Body of pancreas (tissue), 4 donors: ENCODE measurements around the gene SSMEM1. TPM values are rescaled to one million over a fixed set of nuclear protein-coding genes. Genes with fewer than 3 reads are reported as not detected.

Experiments used
- ATAC-seq: fragments of 150-250 bp; one replicate; pipeline ENCODE4 v1.9.1; 2016
- DNase-seq, 4 donors: peaks; one replicate each; pipeline ENCODE4 v3.0.0-alpha.2; 2019
- H3K27ac ChIP-seq, 4 donors: fragments of 200-600 bp; sonication (generic); 1 replicate in 3 of 4; 2 replicates in 1 of 4; pipeline versions ENCODE4 v1.5.1 to v1.6.1; 2016 to 2019; ENCODE audit warnings: mild to moderate bottlenecking in 1 of 4, mixed read lengths in 1 of 4, moderate library complexity in 1 of 4
- H3K27me3 ChIP-seq, 2 donors: fragments of 200-600 bp; sonication (generic); one replicate each; pipeline ENCODE4 v1.6.0; 2016; ENCODE audit warnings: mild to moderate bottlenecking in 1 of 2
- H3K36me3 ChIP-seq, 2 donors: fragments of 200-600 bp; sonication (generic); replicated peaks in 1 of 2; 2 replicates each; pipeline ENCODE4 v1.5.1; 2016; ENCODE audit warnings: low read depth in 2 of 2; ENCODE audit not compliant: insufficient read depth in 1 of 2
- H3K4me1 ChIP-seq: fragments of 200-600 bp; sonication (generic); one replicate; pipeline ENCODE4 v1.6.0; 2016
- H3K4me3 ChIP-seq, 2 donors: fragments of 200-600 bp; sonication (generic); 1 replicate in 1 of 2; 2 replicates in 1 of 2; pipeline ENCODE4 v1.5.1; 2016 to 2019
- H3K9me3 ChIP-seq, 3 donors: fragments of 200-600 bp; sonication (generic); 1 replicate in 2 of 3; 2 replicates in 1 of 3; pipeline ENCODE4 v1.5.1; 2016
- CTCF ChIP-seq, 7 experiments: fragments of 450-650 bp in 4 of 7; fragments of 200-600 bp in 3 of 7; sonication (generic) in 3 of 7; IDR thresholded peaks; one replicate each; pipeline ENCODE4 v1.5.1; 2016 to 2019; ENCODE audit warnings: antibody characterized with exemption in 7 of 7
- POLR2A ChIP-seq, 3 donors: fragments of 450-650 bp; IDR thresholded peaks; one replicate each; pipeline ENCODE4 v1.6.1; 2016; ENCODE audit warnings: antibody characterized with exemption in 3 of 3, mild to moderate bottlenecking in 2 of 3
- WGBS, 2 donors: methylation state at CpG; one replicate each; pipeline ENCODE4 v1.1.5; 2017; 5-methylcytosine and 5-hydroxymethylcytosine counted together
- intact Hi-C: fragments of 100-400 bp; cut with DNase I; formaldehyde crosslinking; loops from one replicate; pipeline ENCODE4 v1.15.1; 2023
- total RNA-seq, 2 donors: library from RNA; depleted of rRNA; stranded (reverse); fragments of >200 nt; gene quantifications; one replicate each; pipeline ENCODE4 v1.1.0, GENCODE V29; 2016

The SSMEM1 gene
- not detected for total RNA-seq

- no peak for ATAC-seq
- H3K4me3 ChIP-seq = no peak within 1 kb of the TSS
- no peaks in the 10 kb centered on the region for H3K36me3 ChIP-seq
- no peak within 1 kb of the TSS for H3K27ac ChIP-seq
- H3K4me1 ChIP-seq = peaks cover 15% of the 10 kb centered on the region
- no peak for DNase-seq
- no peaks in the 10 kb centered on the region for H3K9me3 ChIP-seq
- TF ChIP-seq POLR2A (IDR thresholded peaks at IDR 0.05) (no peak), CTCF (IDR thresholded peaks at IDR 0.05) (no peak)
- H3K27me3 ChIP-seq = no peaks in the 10 kb centered on the region
- intact Hi-C loops = no loop called here
Observed at GRCh38 chr7:130207642-130208041, at the start of gene SSMEM1. Gene SSMEM1, plus strand, starts transcription at chr7:130207860. Its CDS starts 51 bp downstream, at chr7:130207911.

GRCh38 chr7:130160023-130160422, 47.6 kb upstream of the SSMEM1 start:
- peaks cover 3% of the 10 kb centered on the region for H3K4me1 ChIP-seq
- WGBS, 2 donors = 96 to 100% methylated on average over 2 of the region's 2 CpGs
- no peak overlapping the region for H3K4me3 ChIP-seq
- DNase-seq (no peak), ATAC-seq (no peak)
- TF ChIP-seq CTCF (IDR thresholded peaks at IDR 0.05) (no peak), POLR2A (IDR thresholded peaks at IDR 0.05) (no peak)
- intact Hi-C loops = no loop called here
- H3K27me3 ChIP-seq = no peaks in the 10 kb centered on the region
- H3K9me3 ChIP-seq = no peaks in the 10 kb centered on the region
- H3K36me3 ChIP-seq = peaks cover 5 to 6% of the 10 kb centered on the region in 2 donors
- no peak overlapping the region for H3K27ac ChIP-seq

GRCh38 chr7:130160455-130160854, 47.2 kb upstream of the SSMEM1 start:
- DNase-seq (no peak), ATAC-seq (no peak)
- Histone ChIP-seq H3K4me3 (no peak overlapping the region), H3K27me3 (no peaks in the 10 kb centered on the region), H3K36me3 (peaks cover 5 to 7% of the 10 kb centered on the region in 2 donors), H3K27ac (no peak overlapping the region), H3K9me3 (no peaks in the 10 kb centered on the region), H3K4me1 (no peaks in the 10 kb centered on the region)
- intact Hi-C loops = no loop called here
- 93 to 97% methylated on average over 8 of the region's 8 CpGs for WGBS, 2 donors
- TF ChIP-seq POLR2A (IDR thresholded peaks at IDR 0.05) (no peak), CTCF (IDR thresholded peaks at IDR 0.05) (no peak)

GRCh38 chr7:130162196-130162595, 45.5 kb upstream of the SSMEM1 start:
- H3K4me3 ChIP-seq = no peak overlapping the region
- 94 to 100% methylated on average over 5 of the region's 5 CpGs for WGBS, 2 donors
- no peak overlapping the region for H3K27ac ChIP-seq
- ATAC-seq (no peak), DNase-seq (no peak)
- peaks cover 5 to 10% of the 10 kb centered on the region in 2 donors for H3K36me3 ChIP-seq
- intact Hi-C loops = no loop called here
- H3K4me1 ChIP-seq = no peaks in the 10 kb centered on the region
- no peaks in the 10 kb centered on the region for H3K9me3 ChIP-seq
- no peaks in the 10 kb centered on the region for H3K27me3 ChIP-seq
- TF ChIP-seq CTCF (IDR thresholded peaks at IDR 0.05) = no peak
- no peak for TF ChIP-seq POLR2A (IDR thresholded peaks at IDR 0.05)

- no peak for TF ChIP-seq CTCF (IDR thresholded peaks at IDR 0.05)
- TF ChIP-seq POLR2A (IDR thresholded peaks at IDR 0.05) = no peak
- Histone ChIP-seq H3K27ac (no peak overlapping the region), H3K36me3 (peaks cover 3 to 8% of the 10 kb centered on the region in 2 donors), H3K4me1 (no peaks in the 10 kb centered on the region), H3K9me3 (no peaks in the 10 kb centered on the region), H3K4me3 (no peak overlapping the region), H3K27me3 (no peaks in the 10 kb centered on the region)
- WGBS, 2 donors = 85 to 95% methylated on average over 4 of the region's 4 CpGs
- DNase-seq (no peak), ATAC-seq (no peak)
- intact Hi-C loops = no loop called here
Observed at GRCh38 chr7:130174237-130174959, 33.3 kb upstream of the SSMEM1 start.
